ENCODE data around the gene AKAP8.
"Not testable (repeated sequence)": the region's sequence is repeated elsewhere in the genome, so short reads cannot be mapped to it uniquely, and the experiment has no call there.

AKAP8 gene

DNA sequence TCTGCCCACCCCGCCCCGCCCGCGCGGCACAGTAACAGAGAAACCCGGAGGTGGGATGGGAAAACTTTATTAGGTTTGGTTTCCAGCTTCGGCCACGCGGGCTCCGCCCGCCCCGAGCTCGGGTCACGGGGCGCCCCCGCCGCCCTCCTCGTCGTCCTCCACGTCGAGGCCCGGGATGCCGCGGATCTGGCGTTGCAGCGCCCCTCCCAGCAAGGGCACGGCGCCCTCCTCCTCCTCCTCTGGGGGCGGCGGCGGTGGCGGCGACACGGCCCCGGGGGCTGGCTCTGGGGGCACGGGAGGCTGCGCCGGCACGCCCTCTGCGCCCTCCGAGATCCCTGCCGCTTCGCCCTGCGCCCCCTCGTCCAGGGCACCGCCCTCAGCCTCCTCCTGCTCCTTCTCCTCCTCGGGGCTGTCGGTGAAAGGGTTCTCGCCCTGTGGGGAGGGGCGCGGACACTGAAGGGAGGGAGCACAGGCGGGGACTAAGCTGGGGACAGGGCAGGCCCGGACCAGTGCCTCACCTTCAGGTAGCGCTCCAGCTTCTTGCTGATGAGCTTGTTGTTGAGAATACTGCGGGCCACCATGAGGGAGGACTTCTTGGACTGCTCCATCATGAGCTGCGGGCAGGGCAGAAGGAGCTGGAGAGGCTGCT, 536 bp upstream of the AKAP8 start:
- no peak for DNase-seq (ENCODE audit: low read depth, low spot score)
- H3K4me3 ChIP-seq (ENCODE audit: low read length) = peak overlapping the region; percentile 100

DNA sequence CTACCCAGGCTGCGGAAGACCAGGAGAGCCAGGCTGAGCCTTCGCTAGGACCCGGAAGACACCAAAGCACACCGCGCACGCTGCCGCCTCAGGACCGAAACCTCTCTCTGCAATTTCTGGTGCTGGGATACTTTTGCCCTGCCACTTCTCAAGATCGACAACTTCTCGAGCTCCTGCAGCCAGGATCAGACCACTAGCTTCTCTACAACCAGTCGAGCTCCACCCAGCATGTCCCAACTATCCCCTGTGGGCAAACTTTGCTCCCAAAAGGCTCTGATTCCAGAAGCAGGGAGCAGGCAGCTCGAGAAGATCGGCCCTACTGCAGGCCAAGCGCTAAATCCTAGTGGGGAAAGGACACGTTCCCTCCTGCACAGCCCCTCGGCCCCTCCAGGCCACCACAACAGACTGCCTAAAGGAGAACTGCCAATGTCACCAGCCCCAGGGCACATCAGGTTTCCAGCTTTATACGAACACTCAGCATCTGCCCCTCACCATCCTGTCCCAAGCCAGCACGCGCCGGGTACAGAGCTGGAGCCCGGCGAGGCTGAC, 979 bp downstream of the AKAP8 start:
- DNase-seq (ENCODE audit: low read depth, low spot score) = peak; percentile 27
- H3K4me3 ChIP-seq (ENCODE audit: low read length) = peak overlapping the region; percentile 100

DNA sequence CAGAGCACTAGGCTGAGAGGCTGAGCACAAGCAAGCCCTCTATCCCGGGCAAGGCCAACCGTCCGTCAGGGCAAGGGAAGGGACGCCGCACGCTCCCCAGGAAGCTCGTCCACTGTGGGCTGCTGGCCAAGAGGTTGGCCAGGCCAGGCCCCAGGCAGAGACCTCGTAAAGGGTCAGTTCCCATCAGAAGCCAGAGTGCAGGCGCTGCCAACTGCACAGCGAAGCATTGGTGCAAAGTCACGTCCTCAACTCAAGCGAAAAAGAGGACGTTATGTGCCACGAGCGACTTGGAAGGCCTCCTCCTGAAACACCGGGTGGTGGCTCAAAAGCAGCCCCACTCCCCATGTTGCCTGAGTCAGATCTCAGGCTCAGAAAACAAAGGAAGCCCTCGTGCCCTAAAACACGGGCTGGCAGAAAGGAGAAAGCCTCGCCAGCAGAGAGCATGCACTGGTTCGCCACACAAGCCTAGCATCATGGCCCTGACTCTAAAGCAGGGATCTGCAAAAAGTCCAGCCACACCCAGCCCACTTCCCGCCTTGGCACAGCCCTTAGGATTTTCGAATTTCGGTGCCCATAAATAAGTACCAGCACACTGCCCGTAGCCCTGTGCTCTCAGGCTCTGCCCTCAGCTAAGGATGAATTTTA, 4.7 kb downstream of the AKAP8 start:
- DNase-seq (ENCODE audit: low read depth, low spot score) = no peak
- no peak overlapping the region for H3K4me3 ChIP-seq (ENCODE audit: low read length)

DNA sequence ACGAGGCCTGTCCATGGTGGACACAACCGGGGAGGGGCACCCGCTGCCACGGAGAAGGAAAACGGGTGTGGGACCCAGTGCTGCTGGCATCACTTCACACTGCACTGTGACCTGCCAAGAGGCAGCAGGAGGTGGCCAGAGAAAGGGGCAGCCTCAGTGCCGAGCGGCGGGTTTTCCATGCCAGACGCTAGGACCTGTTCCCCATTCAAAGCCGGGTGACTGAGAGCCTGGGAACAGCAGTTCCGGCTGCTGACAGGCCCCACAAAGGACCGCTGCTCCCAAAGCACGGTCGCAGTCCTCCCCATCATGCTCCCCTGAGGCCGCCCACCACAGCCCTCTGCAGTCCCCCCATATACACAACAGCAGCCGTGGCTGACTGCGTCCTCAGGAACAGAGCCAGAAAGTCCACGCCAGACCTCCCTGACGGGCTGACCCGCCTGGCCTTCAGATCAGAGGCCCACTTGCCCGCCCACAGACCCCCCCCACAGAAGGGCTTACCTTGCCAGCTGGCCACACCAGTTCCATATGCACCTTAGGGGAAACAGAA, 5.4 kb downstream of the AKAP8 start:
- H3K4me3 ChIP-seq (ENCODE audit: low read length) = no peak overlapping the region
- no peak for DNase-seq (ENCODE audit: low read depth, low spot score)

DNA sequence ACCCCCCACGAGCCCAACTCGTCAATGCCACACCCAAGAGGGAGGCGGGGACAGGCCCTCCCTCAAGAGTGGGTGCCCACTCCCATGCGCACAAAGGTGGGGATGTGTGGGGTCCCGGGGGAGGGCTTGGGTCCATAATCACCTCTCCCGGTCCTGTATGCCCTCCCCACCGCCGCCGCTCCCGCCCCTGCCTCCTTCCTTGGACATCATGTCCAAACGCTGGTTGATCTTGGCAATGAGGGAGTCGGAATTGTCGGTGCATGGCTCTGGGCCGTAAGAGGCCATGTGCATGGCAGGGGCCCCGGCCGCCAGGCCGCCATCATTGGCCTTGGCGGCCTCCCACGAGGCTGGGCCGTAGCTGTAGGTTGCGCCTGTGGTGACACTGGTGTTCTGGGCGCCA, 5.9 kb downstream of the AKAP8 start:
- no peak for DNase-seq (ENCODE audit: low read depth, low spot score)
- H3K4me3 ChIP-seq (ENCODE audit: low read length) = no peak overlapping the region

DNA sequence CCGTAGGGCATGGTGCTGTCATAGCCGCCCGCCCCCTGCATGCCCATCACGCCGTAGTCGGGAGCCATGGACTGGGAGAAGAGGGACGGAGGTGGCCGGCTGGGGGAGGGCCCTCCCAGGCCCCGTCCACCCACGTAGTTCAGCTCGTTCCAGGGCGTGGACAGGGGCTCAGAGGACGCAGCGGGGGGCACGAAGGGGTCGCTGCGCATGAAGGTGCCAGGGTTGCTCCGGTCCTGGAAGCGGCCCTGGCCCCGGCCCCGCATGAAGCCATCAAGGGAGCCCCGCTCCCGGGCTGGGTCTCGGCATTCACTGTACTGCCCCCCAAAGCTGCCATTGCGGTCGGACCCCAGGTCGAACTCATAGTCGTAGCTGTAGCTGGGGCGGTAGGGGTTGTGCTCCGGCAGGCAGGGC, 6.7 kb downstream of the AKAP8 start:
- no peak overlapping the region for H3K4me3 ChIP-seq (ENCODE audit: low read length)
- DNase-seq (ENCODE audit: low read depth, low spot score) = no peak

DNA sequence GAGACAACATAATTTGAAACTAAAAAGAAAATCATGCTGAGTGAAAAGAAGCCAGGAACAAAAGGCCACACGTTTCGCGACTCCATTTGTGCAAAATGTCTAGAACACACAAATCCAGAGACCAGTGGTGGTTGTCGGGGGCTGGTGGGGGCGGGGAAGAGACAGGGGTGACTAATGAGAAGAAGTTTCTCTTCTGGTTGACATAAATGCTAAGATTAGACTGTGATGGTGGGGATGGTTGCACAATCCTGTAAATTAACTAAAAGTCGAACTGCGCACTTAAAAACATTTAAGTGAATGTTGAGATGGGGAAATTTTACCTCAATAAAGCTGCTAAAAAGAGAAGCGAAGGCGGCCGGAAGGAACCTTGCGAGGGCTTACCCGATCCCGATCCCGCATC, 7.1 kb downstream of the AKAP8 start:
- DNase-seq (ENCODE audit: low read depth, low spot score) = no peak
- H3K4me3 ChIP-seq (ENCODE audit: low read length) = no peak overlapping the region

DNA sequence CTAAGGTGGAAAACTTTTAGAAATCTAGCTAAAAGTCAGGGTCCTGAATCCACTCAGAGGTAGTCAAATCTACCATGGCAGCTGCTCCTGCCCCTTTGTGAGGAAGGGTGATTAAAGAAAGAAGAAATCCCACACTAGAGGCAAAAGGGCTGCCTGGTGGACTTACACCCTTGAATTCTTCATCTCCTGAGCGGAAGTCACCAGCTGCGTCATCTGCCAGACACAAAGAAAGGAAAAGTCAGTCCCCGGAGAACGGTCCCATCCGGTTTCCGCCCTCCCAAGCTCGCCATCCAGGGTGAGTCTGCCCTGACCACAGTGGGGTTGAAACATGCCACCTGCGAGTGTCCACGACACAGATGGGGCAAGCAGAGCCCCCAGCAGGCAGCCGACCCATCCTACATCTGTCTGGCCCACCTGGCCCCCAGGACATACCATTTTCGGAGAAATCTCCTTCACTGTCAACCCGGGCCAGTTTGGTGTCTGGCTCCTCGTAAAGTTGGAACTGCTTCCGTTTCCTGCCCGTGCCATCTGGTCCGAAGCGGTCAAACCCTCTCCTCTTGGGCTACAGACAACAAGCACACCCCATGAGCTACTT, 7.7 kb downstream of the AKAP8 start:
- DNase-seq (ENCODE audit: low read depth, low spot score) = no peak
- no peak overlapping the region for H3K4me3 ChIP-seq (ENCODE audit: low read length)

DNA sequence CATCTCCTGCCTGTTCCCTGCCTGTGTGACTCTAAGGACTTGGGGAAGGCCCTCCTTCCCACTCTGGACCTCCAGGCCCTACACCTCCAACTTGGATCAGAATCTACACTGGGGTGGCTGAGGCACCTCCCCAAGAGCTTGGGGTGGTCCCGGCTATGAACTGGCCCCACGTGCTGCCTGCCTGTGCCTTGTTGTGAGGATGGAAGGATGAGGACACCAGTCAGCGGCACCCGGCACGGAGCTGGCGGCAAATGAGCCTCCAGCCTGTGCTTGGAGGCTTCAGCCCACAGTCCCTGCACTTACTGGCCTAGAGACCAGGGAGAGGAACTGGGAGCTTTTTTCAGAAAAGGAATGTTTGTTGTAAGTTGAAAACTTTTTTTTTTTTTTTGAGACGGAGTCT, 8.5 kb downstream of the AKAP8 start:
- DNase-seq (ENCODE audit: low read depth, low spot score) = no peak
- no peak overlapping the region for H3K4me3 ChIP-seq (ENCODE audit: low read length)

DNA sequence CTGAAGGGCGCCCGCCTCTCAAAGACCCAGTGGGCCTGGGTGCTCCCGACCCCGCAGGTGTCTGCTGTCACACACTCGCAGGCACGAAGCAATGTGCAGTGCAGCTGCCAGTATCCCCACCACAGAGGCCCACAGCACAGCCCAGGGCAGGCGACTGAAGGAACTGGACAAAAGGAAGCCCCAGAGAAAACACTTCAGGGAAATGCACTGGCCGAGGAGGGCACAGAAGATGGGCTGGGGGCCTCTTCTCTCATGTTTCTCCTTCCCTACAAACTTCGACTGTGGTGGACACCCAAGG, 10.0 kb downstream of the AKAP8 start:
- H3K4me3 ChIP-seq (ENCODE audit: low read length) = no peak overlapping the region
- no peak for DNase-seq (ENCODE audit: low read depth, low spot score)

DNA sequence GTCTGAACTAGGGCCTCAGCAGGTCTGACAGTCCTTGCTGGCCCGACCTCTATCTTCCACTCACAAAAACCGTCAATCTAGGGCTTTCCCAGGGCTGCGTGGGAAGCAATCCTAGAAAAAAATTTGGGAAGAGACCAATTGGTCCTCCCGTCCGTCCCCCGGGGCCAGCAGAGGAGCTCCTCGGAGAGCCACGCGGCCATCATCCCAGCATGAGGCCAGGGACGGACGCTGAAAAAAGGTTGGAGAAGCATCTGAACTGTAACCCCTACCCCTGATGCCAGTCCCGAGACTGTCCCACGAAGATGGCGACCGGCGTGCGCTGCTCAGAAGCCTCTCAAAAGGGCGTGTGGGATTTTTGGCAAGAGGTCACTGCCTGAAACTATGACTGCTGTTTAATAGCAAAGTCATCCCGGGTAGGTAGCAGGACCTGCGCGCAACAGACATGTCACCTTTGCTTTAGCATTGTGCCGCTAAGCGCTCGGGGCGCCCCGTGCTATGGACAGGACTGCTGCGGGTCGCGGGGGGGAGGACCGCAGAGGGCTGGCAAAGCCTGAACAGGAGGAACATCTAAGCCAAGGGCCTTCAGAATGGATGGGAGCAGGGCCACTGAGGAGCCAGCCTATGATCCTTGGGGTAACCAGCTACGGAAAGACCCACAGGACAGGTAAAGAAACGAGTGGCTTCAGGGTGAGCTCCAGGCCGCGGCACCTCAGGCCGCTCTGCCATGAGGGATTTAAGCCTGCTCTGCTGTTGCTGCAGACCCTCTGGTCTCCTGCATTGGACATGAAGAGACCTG, 10.6 kb downstream of the AKAP8 start:
- no peak for DNase-seq (ENCODE audit: low read depth, low spot score)
- no peak overlapping the region for H3K4me3 ChIP-seq (ENCODE audit: low read length)

DNA sequence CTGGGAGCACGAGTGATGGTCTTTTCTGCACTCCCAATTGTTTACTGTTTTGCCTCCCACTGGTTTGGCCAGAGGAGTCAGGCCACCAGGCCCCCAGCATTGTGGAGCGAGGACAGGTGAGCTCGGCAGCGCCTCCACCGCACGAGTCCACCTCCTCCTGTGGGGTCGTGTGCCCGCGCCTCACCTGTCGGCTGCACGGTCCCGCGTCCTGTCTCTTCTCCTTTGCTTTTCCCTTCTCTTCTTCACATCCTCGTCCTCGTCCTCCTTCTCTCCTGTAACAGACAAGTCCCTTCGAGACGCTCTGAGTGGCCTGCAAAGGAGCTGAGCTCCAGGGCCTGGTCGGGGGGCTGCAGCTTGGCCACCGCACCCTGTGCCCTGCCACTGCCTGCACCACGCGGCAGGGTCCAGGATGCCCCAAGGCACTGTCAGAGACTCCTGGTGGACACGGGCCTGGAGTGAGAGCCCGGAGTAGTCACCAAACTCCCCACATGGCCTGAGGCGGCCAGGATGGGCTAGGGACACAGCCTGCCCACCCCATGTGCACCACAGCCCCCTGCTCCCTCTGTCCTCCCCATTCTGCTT, 11.4 kb downstream of the AKAP8 start:
- H3K4me3 ChIP-seq (ENCODE audit: low read length) = no peak overlapping the region
- no peak for DNase-seq (ENCODE audit: low read depth, low spot score)

DNA sequence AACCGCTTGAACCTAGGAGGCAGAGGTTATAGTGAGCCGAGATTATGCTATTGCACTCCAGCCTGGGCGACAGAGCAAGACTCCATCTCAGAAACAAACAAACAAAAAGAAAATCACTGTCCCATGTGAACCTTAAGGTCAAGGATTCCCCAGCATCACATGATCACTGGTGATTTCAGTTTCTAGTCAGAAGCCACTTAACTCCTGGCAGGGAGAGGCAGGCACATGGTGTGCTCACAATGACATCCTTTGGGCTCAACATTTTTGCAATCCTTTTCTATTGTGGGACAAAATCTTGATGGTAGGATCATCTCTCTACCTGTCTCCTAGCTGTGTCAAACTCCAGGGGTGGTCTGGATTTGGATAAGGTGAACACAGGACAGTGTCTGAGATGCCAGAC, 12.1 kb downstream of the AKAP8 start:
- DNase-seq (ENCODE audit: low read depth, low spot score) = no peak
- no peak overlapping the region for H3K4me3 ChIP-seq (ENCODE audit: low read length)

DNA sequence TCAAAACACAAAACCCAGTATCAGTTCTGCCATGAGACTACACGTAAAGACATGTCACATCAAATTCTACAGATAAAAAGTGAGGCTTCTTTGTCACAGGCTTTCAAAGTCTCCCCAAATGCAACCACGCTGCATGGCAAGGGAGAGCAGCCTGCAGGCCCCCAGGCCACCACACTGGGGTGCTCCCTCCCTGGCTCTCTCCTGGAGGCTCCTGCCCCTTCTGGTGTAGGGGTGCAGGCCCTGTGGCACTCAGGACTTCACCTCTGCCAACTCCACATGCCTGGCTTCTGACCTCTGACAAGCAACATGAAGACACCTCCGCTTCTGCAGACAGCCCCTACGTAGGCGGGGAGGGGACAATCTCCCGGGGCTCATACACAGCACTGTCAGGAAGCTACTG, 14.3 kb downstream of the AKAP8 start:
- DNase-seq (ENCODE audit: low read depth, low spot score) = no peak
- H3K4me3 ChIP-seq (ENCODE audit: low read length) = no peak overlapping the region

DNA sequence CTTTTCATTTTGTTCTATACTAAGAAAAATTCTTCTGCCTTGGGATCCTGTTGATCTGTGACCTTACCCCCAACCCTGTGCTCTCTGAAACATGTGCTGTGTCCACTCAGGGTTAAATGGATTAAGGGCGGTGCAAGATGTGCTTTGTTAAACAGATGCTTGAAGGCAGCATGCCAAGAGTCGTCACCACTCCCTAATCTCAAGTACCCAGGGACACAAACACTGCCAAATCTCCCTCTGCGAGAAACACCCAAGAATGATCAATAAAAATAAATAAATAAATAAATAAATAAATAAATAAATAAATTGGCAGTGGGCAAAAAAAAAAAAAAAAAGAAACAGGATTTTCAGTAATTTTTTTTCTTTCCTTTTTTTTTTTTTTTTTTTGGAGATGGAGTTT, 15.8 kb downstream of the AKAP8 start:
- DNase-seq (ENCODE audit: low read depth, low spot score); H3K4me3 ChIP-seq (ENCODE audit: low read length): not testable (repeated sequence)

DNA sequence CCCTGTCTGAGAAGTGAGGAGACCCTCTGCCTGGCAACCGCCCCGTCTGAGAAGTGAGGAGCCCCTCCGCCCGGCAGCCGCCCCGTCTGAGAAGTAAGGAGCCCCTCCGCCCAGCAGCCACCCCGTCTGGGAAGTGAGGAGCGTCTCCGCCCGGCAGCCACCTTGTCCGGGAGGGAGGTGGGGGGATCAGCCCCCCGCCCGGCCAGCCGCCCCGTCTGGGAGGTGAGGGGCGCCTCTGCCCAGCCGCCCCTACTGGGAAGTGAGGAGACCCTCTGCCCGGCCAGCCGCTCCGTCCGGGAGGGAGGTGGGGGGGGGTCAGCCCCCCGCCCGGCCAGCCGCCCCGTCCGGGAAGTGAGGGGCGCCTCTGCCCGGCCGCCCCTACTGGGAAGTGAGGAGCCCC, 16.5 kb downstream of the AKAP8 start:
- not testable (repeated sequence) for H3K4me3 ChIP-seq (ENCODE audit: low read length); DNase-seq (ENCODE audit: low read depth, low spot score)

DNA sequence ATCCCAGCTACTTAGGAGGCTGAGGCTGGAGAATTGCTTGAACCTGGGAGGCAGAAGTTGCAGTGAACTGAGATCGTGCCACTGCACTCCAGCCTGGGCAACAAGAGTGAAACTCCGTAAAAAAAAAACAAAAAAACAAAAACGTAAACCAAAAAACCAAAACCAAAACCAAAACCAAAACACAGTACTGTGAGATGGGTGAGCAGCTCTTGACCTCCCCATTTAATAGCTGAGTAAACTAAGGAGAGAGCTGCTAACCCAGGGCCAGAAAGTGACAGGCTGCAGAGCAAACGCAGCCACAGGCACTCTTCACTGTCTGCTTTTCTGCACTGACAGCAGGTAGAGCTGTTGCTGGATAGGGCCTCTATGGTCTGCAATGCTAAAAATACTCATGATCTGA, 19.6 kb downstream of the AKAP8 start:
- H3K4me3 ChIP-seq (ENCODE audit: low read length); DNase-seq (ENCODE audit: low read depth, low spot score): not testable (repeated sequence)

DNA sequence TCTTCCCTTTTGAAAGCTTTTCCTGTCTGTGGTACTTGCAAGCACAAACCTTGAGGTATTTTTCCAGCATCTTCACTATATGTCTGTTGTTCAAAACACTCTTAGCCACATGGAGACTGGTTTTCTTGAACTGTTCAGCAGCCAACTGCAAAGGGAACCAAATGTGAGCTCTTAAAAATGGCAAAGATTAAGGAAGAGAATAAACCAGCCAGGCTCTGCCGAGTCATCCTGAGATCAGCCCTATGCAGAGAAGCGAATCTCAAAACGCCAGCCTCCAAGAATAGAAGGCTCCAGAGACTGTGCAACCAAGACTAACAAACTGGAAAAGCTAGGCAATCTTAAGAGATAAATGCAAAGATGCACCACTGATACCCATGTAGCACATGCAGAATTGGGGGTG, 20.7 kb downstream of the AKAP8 start:
- DNase-seq (ENCODE audit: low read depth, low spot score) = no peak
- H3K4me3 ChIP-seq (ENCODE audit: low read length) = no peak overlapping the region

DNA sequence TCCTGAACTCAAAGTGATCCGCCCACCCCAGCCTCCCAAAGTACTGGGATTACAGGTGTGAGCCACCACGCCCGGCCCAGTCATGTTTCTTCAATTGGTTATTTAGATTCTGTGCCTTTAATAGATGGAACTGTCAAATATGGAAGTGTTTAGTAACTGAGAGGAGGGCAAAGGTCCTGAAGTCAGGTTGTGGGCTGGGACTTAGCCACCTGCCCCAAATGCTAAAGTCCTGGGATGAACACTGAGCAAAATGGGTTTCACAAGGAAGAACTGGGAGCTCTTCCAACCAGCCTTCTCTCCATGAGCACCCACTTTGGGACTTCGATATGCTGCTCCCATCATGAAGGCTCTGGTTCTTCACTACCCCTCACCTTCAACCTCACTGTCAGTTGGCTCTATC, 21.7 kb downstream of the AKAP8 start:
- no peak for DNase-seq (ENCODE audit: low read depth, low spot score)
- H3K4me3 ChIP-seq (ENCODE audit: low read length) = no peak overlapping the region

All from Jurkat, Clone E6-1 (cell line).